SK-N-SH (cell line): Measurements from ENCODE around the gene IFNA17.

Source experiments
- EZH2phosphoT487 ChIP-seq: fragments of 200-600 bp; sonication (generic); IDR thresholded peaks from 2 replicates; pipeline ENCODE4 v1.6.1; 2017; ENCODE audit warnings: low read depth, mixed run types, mild to moderate bottlenecking, antibody characterized with exemption, moderate library complexity, borderline replicate concordance
- FOXM1 ChIP-seq: IDR thresholded peaks from 2 replicates; pipeline ENCODE4 v1.4.0; 2012; ENCODE audit warnings: low read depth, mild to moderate bottlenecking
- MXI1 ChIP-seq: IDR thresholded peaks from 2 replicates; pipeline ENCODE4 v1.6.1; 2012; ENCODE audit warnings: mild to moderate bottlenecking, low read depth, low read length, improper control_type of control experiment
- NRF1 ChIP-seq: IDR thresholded peaks from 2 replicates; pipeline ENCODE4 v1.6.1; 2012; ENCODE audit warnings: low read depth, mild to moderate bottlenecking, low read length
- POLR2AphosphoS5 ChIP-seq: IDR thresholded peaks from 2 replicates; pipeline ENCODE4 v1.6.1; 2012; ENCODE audit warnings: low read depth, low read length
- RAD21 ChIP-seq: IDR thresholded peaks from 2 replicates; pipeline ENCODE4 v1.6.1; 2012; ENCODE audit warnings: mild to moderate bottlenecking, low read length
- RFX5 ChIP-seq: IDR thresholded peaks from 2 replicates; pipeline ENCODE4 v1.6.1; 2012; ENCODE audit warnings: mild to moderate bottlenecking, improper control_type of control experiment, low read length
- TAF1 ChIP-seq: IDR thresholded peaks from 2 replicates; pipeline ENCODE4 v1.6.1; 2012; ENCODE audit warnings: low read depth, mild to moderate bottlenecking, low read length, moderate library complexity, borderline replicate concordance
- TF ChIP-seq, protein P1 (sequence below): IDR thresholded peaks from 2 replicates; pipeline ENCODE4 v1.4.0; 2012; ENCODE audit warnings: low read depth, borderline replicate concordance
- TF ChIP-seq, protein P2 (sequence below): fragments of 200-600 bp; sonication (generic); IDR thresholded peaks from 2 replicates; pipeline ENCODE4 v1.6.1; 2017; ENCODE audit warnings: antibody characterized with exemption, mild to moderate bottlenecking, moderate library complexity
- TF ChIP-seq, protein P3 (sequence below): fragments of 150-350 bp; IDR thresholded peaks from 2 replicates; pipeline ENCODE4 v1.6.1; 2017; ENCODE audit warnings: antibody characterized with exemption, low read length, low read depth, borderline replicate concordance
- TF ChIP-seq, protein P4 (sequence below): IDR thresholded peaks from 2 replicates; pipeline ENCODE4 v1.4.0; 2012; ENCODE audit warnings: low read depth

DNA sequence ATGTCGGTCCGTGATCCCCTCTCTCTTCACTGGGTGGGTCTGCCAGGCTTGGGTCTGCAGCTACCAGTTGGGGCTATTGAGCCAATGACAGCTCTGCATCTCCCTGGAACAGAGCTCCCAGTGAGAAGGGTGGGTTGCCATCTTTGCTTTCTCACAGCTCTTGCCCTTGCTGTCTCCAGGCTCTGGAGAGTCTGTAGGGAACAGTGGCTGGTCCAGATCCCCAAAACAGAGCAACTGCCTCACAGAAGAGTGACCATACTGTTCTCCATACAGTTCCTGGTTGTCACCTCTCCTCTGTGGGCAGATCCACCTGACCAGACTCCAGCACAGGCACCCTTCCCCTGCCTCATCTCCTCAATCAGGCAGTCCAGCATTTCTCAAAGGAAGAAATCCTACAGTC lies 5.2 kb upstream of the IFNA17 start:
- TF ChIP-seq, protein P1, sequence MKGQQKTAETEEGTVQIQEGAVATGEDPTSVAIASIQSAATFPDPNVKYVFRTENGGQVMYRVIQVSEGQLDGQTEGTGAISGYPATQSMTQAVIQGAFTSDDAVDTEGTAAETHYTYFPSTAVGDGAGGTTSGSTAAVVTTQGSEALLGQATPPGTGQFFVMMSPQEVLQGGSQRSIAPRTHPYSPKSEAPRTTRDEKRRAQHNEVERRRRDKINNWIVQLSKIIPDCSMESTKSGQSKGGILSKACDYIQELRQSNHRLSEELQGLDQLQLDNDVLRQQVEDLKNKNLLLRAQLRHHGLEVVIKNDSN: no peak
- TF ChIP-seq, protein P2, sequence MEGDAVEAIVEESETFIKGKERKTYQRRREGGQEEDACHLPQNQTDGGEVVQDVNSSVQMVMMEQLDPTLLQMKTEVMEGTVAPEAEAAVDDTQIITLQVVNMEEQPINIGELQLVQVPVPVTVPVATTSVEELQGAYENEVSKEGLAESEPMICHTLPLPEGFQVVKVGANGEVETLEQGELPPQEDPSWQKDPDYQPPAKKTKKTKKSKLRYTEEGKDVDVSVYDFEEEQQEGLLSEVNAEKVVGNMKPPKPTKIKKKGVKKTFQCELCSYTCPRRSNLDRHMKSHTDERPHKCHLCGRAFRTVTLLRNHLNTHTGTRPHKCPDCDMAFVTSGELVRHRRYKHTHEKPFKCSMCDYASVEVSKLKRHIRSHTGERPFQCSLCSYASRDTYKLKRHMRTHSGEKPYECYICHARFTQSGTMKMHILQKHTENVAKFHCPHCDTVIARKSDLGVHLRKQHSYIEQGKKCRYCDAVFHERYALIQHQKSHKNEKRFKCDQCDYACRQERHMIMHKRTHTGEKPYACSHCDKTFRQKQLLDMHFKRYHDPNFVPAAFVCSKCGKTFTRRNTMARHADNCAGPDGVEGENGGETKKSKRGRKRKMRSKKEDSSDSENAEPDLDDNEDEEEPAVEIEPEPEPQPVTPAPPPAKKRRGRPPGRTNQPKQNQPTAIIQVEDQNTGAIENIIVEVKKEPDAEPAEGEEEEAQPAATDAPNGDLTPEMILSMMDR: no peak
- TF ChIP-seq, protein P3, sequence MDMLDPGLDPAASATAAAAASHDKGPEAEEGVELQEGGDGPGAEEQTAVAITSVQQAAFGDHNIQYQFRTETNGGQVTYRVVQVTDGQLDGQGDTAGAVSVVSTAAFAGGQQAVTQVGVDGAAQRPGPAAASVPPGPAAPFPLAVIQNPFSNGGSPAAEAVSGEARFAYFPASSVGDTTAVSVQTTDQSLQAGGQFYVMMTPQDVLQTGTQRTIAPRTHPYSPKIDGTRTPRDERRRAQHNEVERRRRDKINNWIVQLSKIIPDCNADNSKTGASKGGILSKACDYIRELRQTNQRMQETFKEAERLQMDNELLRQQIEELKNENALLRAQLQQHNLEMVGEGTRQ: no peak
- TF ChIP-seq FOXM1 (no peak), TAF1 (no peak), EZH2phosphoT487 (no peak), POLR2AphosphoS5 (no peak), RAD21 (no peak), RFX5 (no peak), MXI1 (no peak), NRF1 (no peak)
- TF ChIP-seq, protein P4, sequence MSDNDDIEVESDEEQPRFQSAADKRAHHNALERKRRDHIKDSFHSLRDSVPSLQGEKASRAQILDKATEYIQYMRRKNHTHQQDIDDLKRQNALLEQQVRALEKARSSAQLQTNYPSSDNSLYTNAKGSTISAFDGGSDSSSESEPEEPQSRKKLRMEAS: no peak
